NCI-H345 treated with DMSO at 0.1 percent for 48 hours (cell line): Measurements from ENCODE around the gene CCL13.
"Not testable (repeated sequence)": the region's sequence is repeated elsewhere in the genome, so short reads cannot be mapped to it uniquely, and the experiment has no call there.

ENCODE experiments used
- DNase-seq: peaks from one replicate; lab custom pipeline; 2025; ENCODE audit not compliant: unreplicated experiment; lab: John Stamatoyannopoulos, UW

Gene CCL13

GRCh38 chr17:34356194-34356593 lies at the start of gene CCL13:
CCL13 (plus strand) TSS chr17:34356480; CDS start chr17:34356527, 47 bp downstream.
- DNase-seq: no peak

- DNase-seq: no peak
Observed at GRCh38 chr17:34307110-34307509, 49.2 kb upstream of the CCL13 start.

DNA sequence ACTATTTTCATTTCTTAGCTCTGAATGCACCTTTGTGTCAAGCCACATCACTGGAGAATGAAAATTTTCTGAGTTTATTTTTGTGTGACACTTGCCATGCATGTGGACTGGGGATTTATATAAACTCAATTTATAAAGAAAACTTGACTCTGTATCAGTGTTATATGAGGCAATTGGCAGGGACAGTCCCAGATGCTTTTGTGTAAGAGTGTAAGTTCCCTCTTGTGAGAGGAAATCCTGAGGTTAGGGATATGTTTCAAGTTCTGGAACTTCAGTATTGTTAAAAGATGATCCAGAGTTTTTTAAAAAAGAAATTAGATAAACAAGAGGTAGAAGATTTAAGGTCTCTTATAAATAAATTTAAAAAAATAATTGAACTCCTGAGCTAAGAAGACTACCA lies 47.9 kb upstream of the CCL13 start:
- DNase-seq: no peak

- no peak for DNase-seq
Observed at GRCh38 chr17:34311291-34311690, 45.0 kb upstream of the CCL13 start.

DNA sequence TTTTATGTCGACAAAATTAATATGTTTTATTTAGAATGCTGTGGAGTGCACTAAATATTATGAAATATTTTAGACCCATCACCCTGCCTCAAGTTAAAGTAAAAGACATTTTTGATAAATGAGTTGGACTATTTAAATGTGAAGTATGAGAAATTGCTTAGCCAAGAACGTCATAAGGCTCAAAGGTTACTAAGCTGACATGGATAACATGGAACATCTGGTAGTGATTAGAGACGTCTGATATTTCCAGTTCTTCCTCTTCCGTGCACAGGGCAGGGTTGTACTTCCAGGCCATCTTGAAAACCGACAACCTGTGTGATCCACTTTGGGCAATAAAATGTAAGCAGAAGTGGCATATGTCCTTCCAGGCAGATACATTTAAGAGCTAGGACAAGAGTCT lies 44.2 kb upstream of the CCL13 start:
- no peak for DNase-seq

DNA sequence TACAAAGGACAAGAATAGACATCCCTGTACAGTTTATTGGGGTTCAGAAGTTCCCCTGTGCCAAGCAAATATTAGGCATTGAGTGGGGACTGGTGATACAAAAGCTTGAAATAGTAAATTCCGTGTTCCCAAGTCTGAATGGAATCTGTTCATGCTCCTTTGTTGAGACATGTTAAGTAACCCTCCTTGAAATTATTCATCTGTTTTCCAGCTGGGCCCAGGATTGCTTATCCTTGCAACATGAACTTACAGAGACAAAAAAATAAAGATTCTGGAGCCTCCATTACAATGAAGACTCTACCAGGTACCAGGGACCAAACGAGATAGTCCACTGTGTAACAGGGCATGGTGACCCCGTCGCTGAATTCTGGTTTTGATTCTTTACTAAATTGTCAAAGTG lies 43.1 kb upstream of the CCL13 start:
- DNase-seq: no peak

GRCh38 chr17:34314279-34314678 lies 42.0 kb upstream of the CCL13 start:
- DNase-seq: no peak

DNA sequence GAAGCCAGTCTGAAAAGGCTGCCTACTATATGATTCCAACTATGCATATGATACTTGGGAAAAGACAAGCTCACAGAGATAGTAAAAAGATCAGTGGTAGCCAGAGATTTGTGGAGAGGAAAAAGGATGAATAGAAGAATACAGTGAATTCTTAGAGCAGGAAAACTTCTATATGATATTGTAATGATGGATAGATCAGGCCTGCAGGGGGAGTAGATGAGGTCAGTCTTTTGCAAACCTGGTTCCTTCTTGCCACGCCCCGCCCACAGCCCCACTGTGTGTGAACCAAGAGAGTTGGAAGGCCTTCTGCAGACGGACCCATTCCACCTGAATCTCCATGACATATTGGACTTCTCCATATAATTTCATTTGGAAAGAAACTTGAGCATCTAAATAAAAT lies 37.8 kb upstream of the CCL13 start:
- no peak for DNase-seq

GRCh38 chr17:34319039-34319483 lies 37.2 kb upstream of the CCL13 start, which contains the start of gene CCL8:
CCL8 (plus strand) TSS chr17:34319435; CDS start chr17:34319502, 67 bp downstream.
- DNase-seq: no peak

DNA sequence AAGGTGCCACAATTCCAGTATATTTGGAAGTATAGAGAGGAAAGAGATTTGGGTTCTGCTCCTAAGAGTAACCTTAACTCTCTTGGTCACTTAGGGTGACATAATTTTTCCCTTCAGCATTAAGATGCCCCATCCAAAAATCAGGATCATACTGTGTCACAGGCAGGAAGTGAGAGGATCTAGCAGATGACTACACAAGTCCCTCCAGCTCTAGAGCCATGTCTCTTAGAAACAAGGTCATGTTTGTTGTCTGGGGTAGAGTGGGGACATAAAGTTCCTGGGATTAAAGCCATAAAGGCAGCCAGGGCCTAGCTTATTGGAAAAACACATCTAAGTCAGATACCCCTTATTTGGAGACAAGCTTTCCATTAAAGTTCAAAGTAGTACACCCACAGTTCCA lies 34.3 kb upstream of the CCL13 start:
- no peak for DNase-seq

DNA sequence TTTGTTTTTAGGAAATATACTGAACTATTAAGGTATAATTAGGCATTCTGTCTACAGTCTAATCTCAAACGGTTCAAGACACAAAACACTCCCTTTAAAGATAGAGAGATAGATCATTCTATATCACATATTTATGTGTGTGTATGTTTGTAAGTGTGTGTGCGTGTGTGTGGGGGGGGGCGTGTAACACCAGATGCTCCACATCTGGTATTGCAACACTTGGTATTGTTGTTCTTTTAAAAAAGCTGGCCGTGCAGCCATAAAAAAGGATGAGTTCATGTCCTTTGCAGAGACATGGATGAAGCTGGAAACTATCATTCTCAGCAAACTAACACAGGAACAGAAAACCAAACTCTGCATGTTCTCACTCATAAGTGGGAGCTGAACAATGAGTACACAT lies 28.7 kb upstream of the CCL13 start:
- DNase-seq: not testable (repeated sequence)

DNA sequence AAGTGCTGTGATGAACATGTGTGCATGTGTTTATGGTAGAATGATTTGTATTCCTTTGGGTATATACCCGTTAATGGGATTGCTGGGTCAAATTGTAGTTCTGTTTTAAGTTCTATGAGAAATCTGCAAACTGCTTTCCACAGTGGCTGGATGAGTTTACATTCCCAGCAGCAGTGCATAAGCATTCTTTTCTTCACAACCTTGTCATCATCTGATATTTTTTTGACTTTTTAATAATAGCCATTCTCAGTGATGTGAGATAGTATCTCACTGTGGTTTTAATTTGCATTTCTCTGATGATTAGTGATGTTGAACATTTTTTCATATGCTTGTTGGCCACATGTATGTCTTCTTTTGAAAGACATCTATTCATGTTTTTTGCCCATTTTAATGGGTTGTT lies 18.6 kb upstream of the CCL13 start:
- DNase-seq: no peak

- DNase-seq: no peak
Observed at GRCh38 chr17:34339138-34339770, 17.0 kb upstream of the CCL13 start.

- DNase-seq: no peak
Observed at GRCh38 chr17:34341916-34342315, 14.4 kb upstream of the CCL13 start.

- DNase-seq: no peak
Observed at GRCh38 chr17:34347063-34347462, 9.2 kb upstream of the CCL13 start.

- no peak for DNase-seq
Observed at GRCh38 chr17:34349751-34350150, 6.5 kb upstream of the CCL13 start.

DNA sequence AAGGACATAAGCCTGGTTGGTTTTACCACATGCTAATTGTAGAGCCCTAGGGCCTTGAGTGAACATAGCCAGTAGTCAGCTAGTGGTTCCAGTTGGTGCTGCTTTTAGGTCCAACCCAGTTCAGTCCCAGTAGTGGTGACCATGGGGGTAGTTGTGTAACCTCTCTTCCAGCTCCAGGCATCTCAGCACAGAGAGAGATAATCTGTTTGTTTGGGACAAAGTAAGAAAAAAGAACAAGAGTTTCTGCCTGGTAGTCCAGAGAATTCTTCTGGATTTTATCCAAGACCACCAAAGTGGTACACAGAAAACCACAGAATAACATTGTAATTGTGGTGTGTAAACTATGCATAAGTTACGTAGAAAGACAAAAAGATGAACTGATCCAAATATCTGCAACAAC lies 5.2 kb upstream of the CCL13 start:
- DNase-seq: no peak

- DNase-seq: no peak
Observed at GRCh38 chr17:34352191-34352590, 4.1 kb upstream of the CCL13 start.

GRCh38 chr17:34354637-34355036 lies 1.6 kb upstream of the CCL13 start:
- no peak for DNase-seq

DNA sequence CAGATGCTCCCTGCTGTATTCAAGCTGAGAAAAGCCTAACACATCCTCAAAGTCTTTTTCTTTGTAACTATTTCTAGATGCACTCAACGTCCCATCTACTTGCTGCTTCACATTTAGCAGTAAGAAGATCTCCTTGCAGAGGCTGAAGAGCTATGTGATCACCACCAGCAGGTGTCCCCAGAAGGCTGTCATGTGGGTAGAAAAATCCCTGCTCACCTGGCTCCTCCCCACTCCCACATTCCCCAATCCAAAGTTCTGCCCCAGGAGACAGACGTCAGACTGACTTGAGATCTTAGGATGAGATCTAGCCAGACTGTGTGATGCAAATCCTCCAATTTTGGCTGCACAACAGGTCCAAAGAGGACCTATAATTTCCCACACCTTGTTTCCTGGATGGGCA lies 1.1 kb downstream of the CCL13 start:
- DNase-seq: no peak

GRCh38 chr17:34358631-34359030 lies 2.4 kb downstream of the CCL13 start:
- peak; percentile 15 for DNase-seq

DNA sequence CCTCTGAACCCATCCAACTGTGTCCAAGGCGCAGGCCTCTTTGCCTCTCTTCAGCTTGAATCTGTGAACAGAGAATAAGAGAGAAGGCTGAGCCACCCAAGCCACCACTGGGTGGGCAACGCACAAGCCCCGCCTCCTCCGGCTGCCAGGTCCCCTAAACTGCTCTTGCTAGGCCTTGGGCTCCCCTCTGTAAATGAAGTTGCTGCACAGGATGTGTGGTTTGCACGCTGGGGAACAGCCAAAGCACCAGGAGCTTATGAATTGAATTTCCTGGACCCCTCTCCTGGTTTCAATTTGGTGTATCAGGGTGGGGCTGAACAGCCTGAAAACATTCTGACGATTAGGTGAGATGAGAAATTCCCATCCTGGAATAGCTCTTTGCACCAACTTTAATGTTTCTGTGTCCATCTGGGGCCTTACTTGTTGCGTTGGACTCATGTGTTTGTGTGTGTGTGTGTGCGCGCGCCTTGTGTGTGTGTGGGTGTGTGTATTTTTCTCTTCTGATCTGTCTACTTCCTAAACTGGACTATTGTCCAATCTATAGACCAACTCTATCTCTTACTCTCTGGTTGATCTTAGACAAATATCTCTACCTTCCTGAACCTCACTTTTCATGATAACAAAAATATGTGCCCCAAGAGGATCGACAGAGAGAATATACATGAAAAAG lies 4.5 kb downstream of the CCL13 start:
- no peak for DNase-seq
